ENCODE data around the gene PRODH.
"Not testable (repeated sequence)": the region's sequence is repeated elsewhere in the genome, so short reads cannot be mapped to it uniquely, and the experiment has no call there.

Gene PRODH, protein sequence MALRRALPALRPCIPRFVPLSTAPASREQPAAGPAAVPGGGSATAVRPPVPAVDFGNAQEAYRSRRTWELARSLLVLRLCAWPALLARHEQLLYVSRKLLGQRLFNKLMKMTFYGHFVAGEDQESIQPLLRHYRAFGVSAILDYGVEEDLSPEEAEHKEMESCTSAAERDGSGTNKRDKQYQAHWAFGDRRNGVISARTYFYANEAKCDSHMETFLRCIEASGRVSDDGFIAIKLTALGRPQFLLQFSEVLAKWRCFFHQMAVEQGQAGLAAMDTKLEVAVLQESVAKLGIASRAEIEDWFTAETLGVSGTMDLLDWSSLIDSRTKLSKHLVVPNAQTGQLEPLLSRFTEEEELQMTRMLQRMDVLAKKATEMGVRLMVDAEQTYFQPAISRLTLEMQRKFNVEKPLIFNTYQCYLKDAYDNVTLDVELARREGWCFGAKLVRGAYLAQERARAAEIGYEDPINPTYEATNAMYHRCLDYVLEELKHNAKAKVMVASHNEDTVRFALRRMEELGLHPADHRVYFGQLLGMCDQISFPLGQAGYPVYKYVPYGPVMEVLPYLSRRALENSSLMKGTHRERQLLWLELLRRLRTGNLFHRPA

DNA sequence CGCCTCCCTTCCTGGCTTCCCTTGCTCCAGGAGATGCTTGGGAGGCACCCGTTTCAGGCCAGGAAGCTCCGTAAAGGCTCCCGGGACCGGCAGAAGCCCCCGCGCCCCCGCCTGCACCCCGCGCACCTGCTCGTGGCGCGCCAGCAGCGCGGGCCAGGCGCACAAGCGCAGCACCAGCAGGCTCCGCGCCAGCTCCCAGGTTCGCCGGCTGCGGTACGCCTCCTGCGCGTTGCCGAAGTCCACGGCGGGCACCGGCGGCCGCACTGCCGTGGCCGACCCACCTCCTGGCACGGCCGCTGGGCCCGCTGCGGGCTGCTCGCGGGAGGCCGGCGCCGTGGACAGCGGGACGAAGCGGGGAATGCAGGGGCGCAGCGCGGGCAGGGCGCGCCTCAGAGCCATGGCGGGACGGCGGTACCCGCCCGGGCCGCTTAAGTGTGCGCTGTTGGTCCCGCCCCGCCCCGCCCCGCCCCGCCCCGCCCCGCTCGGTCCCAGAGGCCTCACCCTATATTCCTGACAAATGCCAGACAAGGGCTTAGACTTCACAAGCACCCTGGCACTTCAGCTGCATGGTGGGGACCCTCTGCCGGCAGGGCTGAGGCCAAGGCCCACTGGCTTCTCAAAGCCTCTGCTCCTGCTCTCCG, at the start of gene PRODH:
TSS of gene PRODH (minus strand) at position 405 of the 641 bp plus-strand sequence. CDS start at position 399, 6 bp downstream.
- DNase-seq (ENCODE audit: low read depth in 3 of 3), result no peak

DNA sequence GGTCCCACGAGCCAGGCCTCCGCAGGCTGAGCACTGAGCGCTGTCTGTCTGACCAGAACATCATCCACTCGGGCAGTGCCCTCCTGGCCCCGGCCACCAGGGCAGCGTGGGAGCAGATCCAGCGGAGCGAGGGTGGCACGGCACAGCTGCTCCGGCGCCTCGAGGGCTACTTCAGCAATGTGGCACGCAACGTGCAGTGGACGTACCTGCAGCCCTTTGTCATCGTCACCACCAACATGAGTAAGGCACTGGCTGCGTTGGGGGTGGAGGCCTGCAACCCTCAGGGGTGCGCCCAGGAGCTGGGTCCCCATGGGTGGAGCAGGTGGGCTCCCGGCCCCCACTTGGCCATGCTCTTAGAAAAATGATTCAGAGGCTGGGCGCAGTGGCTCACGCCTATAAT, 49.7 kb upstream of the PRODH start:
- DNase-seq (ENCODE audit: low read depth in 3 of 3), result no peak

DNA sequence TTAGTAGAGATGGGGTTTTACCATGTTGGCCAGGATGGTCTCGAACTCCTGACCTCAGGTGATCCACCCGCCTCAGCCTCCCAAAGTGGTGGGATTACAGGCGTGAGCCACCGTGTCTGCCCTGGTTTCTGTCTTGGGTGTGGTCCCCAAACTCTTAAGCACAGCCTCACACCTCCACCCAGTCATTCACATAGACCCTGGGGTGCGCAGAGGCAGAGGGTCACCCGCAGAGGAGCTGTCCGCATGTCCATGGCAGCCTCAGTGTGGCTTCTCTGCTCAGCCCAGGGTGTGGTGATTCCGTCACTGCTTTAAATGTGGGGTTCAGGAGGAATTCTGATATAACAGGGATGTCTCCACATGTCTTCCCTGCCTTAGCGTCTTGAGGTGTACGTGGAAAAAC, 48.5 kb upstream of the PRODH start:
- no peak for DNase-seq (ENCODE audit: low read depth in 3 of 3)

DNA sequence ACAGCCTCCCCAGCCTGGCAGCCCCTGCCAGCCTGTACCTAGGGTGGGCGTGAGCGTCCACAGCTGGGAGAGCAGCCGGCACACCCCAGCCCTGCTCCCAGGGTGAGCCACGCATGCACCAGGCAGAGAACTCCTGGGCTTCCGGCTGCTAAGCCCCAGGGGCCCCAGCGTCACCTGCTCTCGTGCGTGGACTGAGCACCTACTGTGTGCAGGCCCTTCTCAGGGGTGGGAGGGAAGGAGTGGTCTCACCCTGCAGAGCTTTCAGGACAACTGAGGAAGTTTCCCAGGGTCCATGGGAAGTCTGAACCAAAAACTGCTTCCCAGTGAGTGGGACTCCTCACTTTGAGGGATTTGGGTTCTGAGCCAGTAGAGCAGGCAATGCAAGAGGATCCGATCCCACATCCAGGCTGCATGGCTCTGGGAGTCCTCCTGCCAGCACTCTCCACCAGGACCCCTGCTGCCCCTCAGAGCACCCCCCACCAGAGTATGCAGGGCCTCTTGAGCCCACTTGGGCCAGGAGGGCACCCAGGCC, 47.1 kb upstream of the PRODH start:
- no peak for DNase-seq (ENCODE audit: low read depth in 3 of 3)

DNA sequence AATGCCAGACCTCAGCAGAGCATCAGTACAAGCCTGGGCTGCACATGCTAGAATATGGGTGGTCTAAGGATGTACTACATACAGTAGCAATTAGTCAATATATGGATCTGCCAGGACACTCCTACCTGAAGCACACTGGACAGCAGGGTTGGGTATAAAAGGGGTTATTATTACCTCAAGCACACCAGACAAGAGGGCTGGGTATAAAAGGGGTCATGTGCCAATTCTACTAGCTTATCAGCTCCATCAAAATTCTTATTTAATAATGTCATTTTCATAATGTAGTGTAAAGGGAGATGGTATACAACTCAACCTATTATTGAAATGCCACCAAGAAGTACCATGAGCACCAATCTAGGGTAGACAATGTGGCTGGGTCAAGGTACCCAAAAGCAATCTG, 44.7 kb upstream of the PRODH start:
- DNase-seq (ENCODE audit: low read depth in 3 of 3), result no peak

DNA sequence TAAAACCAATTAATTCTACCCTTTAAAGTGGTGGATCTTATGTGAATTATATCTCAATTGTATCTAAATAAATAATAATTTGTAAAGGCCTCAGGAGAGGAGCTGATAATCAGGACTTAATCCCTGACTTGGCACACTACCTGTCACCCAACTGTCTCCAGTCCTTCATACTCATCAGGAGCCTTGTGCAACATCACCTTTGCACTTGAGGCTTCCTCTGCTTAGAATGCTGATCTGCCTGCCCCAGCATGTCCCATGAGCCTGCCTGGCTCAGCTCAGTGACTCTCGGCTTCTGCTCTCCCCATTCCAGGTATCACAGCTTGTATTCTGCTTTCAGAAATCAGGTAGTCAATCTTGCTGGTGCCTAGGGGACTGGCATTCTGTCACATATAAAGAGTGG, 43.9 kb upstream of the PRODH start:
- DNase-seq (ENCODE audit: low read depth in 3 of 3), result no peak

DNA sequence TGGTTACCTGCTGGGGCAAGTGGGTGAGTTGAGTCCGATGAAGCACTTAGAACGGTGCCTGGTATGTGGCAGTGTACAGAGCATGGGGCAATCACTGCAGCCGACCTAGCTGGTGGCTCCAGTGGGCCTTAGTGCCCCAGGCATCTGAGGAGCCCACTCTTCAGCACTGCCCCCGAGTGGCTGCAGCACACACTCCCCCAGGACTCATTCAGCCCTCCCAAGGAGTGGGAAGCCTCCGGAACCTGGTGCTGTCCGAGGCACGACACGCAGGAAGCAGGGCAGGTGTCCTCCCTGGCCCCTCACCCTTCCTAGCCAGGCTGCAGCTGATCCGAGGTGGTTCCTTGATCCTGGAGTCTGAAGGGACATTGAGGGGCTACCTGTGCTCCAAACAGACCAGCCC, 42.4 kb upstream of the PRODH start:
- DNase-seq (ENCODE audit: low read depth in 3 of 3), result no peak

DNA sequence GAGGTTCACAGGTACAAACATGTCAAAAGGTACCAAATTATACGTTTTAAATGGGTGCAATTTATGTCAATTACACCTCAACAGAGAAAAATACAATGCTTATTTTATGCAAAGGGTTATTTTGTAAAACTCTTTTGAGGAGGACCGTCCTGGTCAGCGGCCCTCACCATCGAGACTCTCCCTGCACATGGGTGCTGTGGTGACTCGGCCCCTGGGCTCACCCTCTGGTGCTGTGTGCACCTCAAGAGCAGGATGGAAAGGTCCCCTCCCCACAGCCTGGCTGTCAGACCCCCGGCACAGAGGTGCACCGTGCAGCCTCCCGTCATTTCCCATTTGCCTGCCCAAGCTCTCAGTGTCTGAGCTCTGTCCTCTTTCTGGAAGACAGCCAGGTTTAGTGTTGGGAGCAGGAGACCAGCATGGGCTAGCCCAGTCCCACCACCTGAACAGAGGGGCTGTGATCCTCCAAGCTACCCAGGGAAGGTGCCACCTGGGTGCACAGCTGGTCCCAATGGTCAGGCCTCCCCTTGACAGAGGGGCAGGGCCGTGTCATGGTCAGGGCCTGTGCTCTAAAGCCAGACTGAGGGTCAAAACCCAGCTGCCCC, 41.8 kb upstream of the PRODH start:
- DNase-seq (ENCODE audit: low read depth in 3 of 3), result no peak

DNA sequence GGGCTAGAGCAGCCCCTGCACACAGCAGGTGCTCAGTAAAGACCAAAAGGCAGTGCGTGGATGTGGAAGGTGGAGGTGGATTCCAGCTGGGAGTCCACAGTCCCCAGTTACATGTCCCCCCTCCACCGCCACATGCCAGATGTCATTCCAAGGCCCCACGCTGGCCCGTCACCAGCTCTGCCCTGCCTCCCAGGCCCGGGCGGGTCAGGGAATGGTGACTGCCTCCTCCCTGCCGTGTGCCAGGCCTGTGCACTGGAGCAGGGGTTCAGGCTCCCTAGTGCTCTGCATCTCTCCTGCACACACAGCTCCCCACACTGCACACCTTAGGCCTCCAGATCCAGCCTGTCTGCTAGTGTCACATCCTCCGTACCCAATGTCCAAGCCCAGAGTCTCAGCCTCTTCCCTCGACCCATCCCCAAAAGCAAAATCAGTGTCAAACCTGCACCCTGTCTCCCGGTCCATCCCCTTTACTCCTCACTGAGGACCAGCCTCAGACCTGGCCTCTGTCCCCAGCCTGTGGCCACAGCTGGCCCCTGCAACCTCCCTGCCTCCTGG, 40.2 kb upstream of the PRODH start:
- DNase-seq (ENCODE audit: low read depth in 3 of 3), result no peak

DNA sequence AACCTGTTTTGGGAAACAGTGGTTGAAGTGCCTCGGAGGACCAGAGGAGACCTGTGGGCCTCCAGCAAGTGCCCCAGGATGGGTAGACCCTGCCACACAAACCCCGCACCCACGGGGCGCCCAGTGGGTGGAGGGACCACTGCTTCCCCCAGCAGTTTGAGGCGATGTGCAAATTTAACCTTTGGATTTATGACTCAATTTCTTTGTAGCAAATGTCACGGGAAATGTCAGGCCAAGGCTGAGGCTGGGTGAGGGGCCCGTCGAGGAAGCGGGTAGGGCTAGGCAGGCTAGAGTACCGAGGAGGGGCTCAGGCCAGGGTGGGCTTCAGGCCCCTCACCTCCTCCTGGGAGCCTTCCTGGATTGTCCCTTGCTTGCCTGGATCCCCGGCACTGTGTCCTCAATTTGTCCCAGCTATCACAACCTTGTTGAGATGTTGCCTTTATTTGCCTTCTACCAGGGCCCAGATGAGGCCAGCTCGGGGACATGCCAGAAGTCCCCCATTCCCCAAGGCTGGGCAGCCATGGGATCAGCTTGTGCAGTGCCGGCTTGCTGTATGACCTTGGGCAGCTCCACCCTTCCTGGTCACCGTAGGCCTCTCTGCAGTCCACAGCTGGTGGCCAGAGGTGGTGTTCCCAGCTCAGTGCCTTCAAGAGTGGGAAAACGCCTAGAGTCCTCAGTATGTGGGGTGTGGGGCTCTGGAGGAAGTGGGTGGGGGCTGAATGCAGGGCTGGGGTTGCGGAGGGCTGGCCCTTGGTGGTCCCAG, 39.5 kb upstream of the PRODH start:
- DNase-seq (ENCODE audit: low read depth in 3 of 3), result no peak

DNA sequence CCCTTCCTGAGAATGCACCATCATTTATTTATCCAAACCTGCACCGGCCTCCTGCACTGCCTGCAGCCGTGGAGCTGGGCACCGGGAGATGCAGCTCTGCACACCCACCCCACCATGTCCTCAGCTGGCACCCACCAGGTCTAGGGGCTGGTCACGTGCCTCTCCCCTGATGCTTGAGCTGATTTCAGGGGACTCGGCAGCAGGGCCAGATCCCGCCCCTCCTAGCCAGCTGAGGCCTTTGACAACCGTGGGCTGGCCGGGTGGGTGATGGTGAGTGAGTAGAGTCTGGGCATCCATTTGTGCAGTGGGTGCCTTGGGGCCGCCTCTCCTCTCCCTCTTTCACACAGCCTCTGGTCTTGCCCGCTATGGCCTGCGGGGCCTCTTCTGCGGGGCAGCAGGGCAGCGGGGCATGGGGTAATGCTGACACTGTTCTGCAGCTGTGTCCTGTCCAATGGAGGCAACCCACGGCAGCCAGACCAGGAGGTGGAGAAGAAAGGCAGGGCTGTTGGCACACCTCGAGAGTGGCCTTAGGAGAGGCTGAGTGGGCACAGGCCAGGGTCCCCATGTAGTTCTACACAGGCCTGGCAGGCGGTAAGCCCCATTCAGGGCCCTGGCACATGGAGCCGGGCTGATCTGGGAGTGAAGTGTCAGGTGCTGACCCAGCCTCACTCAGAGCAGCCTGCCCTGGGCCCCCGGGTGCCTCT, 38.5 kb upstream of the PRODH start:
- no peak for DNase-seq (ENCODE audit: low read depth in 3 of 3)

DNA sequence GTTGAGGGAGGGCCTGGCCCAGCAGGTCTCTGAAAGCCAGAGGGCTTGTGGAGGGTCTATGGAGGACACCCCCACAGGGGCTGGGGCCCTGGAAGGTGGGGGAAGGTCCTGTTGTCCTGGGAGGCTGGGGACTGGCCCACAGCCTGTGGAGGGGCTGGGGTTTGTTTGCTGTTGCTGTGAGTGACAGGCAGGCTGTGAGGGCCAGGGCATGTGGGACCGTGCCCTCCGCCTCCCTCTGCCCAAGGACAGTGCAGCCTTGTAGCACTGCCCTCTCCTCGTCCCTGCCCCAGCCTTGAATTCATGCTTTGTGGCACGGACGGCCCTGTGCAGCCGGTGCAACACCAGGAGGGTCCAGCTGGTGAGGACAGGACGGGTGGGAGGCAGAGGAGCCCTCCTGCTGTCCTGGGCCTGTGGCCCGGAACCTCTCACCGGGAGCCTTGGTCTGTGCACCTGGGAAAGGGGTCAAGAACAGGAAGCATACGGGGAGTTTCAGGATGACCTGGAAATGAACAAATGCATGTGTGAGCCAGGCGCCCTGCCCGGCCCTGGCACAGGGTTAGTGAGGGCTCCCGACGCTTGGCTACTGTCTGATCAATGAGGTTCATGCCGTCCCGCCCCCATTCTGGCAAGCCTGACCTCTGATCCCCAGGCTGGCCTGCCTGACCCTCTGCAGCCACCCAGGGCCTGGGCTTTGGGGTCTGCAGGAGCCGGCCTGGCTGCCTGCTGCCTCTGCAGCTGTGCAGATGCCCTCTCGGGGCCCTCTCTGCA, 37.4 kb upstream of the PRODH start:
- DNase-seq (ENCODE audit: low read depth in 3 of 3), result no peak

DNA sequence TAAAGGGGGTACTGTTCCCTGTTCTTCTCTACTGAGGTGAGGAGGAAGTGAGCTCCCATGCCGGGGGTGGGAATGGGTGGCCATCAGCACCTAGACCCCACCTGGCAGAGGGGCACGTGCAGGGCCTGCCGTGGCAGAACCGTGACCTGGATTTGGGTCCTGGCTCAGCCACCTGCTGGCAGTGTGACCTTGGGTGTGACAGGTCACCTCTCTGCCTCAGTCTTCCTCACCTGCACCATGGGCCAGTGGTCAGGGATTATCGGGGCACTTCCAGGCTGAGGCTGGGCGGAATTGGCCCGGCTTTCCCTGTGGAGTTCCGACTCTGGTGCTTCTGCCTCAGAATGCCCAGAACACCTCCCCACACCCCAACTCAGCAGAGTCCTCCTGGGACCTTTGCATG, 36.5 kb upstream of the PRODH start:
- not testable (repeated sequence) for DNase-seq (ENCODE audit: low read depth in 3 of 3)

DNA sequence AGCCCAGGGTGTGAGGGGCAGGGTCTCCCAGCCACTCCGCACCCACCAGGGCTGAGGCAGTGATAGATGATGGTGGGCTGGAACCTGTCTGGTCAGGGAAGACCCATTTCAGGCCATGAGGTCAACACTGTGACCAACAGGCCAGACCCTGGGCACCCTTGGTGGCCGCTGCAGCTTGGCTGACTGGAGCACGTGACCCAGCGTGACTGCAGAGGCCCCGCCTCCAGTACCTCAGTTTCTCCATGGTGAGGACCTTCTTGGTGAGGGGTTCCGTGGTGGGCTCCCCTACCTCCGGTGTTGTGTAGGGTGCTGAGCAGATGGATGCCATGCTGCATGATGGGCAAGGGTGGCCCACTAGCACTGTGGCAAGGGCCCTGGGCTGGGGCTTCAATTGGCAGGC, 35.9 kb upstream of the PRODH start:
- DNase-seq (ENCODE audit: low read depth in 3 of 3), result not testable (repeated sequence)

DNA sequence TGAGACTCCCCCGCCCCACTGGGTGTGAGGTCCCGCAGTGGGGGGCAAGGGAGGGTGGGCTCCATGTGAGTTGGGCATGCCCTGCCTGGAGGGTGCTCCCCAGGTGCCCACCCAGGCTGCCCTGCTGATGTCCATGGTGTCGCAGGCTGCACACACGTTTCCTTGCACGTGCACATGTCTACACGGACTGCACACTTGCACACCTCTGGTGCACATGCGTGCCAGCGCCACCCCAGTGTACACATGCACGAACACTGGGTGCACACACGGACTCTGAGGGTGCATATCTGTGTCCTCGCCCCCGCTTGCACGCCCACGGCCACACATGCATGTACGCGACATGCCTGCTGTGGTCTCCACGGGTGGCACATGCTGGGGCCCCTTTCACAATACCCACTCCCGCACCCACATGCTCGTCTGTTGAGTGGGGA, 35.2 kb upstream of the PRODH start:
- DNase-seq (ENCODE audit: low read depth in 3 of 3), result no peak

DNA sequence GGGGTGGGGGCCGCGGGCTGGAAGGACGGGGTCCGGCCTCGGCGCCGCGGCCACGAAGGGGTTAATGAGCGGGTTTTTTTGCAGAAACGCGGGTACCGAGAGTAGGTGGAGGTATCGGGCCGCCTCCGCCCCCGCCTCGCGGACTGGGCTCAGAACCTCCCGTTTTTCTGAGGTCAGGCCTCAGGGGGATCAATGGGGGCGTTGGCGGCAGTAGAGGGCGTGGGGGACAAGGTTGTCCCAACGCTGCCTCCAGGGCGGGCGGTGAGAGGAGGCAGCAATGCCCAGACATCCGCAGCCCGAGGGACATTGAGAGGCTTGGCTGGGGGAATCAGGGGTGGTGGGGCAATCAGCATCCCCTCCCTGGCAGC, 34.8 kb upstream of the PRODH start:
- DNase-seq (ENCODE audit: low read depth in 3 of 3), result no peak

DNA sequence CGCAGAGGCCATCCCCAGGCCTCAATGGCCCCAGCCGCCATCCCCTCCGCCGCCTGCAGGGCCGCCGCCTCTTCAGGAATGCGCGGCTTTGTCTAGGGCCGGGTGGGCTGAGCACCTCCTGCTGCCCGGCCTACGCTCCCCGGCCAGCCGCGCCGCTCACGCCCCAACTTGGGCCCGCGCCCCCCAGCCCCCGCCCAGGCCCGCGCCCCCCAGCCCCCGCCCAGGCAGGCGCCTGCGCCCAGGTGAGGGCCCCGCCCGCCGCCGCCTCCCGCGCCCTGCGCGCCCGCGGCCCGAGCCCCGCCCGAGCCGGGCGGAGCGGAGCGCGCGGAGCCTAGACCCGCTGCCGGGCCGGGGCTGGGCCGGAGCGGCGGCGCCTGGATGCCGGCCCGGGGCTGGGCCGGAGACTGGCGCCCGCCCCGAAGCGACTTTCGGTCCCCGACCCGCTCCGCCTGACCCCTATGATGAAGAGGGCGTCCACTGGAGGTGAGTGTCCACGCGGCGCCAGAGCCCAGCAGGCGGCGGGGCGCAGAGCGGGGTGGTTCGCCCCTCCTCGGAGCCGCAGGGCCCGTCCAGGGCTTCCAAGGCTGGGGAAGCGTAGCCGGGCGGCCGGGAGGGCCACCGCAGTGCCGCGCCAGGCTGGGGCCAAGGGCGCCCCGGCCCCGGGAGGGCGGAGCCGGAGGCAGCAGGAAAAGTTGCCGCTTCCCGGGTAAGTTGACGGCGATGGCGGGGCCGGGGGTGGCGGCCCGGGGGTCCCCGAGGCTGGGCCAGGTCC, 34.3 kb upstream of the PRODH start:
- no peak for DNase-seq (ENCODE audit: low read depth in 3 of 3)

DNA sequence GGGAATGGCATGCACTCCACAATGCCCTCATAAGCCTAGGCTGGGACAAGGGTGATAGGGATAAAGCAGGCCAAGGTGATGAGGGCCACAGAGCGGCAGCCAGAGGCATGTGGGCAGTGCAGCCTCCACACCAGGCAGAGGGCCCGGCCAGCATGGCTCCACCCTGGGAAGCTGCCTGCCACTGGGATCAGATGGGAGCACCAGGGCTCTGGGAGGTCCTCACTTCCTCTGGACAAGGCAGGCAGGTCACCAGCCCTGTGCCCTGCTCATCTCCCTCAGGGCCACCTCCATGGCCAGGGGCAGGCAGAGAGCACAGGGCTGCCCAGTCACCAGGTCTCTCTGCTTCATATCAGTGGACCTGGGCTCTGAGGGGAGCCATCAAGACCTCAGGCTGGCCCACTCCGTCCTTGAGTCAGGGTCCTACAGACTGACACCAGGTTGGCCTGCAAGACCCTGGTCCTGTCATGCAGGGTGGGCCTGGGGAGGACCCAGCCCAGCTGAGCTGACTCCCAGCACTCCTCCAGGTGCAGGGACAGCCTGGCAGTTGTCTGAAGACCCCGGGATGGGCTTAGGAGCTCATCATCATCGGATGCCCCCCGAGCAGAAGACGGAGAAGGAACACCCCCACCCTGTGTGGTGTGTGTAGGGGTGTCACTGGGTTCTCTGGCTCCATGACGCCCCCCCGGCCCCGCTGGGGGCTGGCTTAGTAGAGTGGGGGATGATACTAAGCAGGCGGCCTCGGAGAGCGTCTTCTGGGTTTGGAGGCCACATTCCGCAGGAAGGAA, 33.3 kb upstream of the PRODH start:
- not testable (repeated sequence) for DNase-seq (ENCODE audit: low read depth in 3 of 3)

All from stimulated activated CD4-positive, alpha-beta T cell treated with anti-CD3 and anti-CD28 coated beads, TNF-alpha, amount 100 ng/mL, for 4 hours (primary cell).